ENCODE results near the gene MSRB2. TPM values are rescaled to one million over a fixed set of nuclear protein-coding genes. Genes with fewer than 3 reads are reported as not detected.
A peak's percentile ranks its signal among the peaks of the same experiment; 100 is the strongest.
"Not testable (repeated sequence)": the region's sequence is repeated elsewhere in the genome, so short reads cannot be mapped to it uniquely, and the experiment has no call there.

The MSRB2 gene
- polyA plus RNA-seq (2014; cell fraction: cytosol; rRNA removed), result 16.3 and 25.7 TPM in 2 replicates
- 17.8 and 19.9 TPM in 2 replicates for polyA plus RNA-seq (2014; cell fraction: nucleus; rRNA removed)

DNA sequence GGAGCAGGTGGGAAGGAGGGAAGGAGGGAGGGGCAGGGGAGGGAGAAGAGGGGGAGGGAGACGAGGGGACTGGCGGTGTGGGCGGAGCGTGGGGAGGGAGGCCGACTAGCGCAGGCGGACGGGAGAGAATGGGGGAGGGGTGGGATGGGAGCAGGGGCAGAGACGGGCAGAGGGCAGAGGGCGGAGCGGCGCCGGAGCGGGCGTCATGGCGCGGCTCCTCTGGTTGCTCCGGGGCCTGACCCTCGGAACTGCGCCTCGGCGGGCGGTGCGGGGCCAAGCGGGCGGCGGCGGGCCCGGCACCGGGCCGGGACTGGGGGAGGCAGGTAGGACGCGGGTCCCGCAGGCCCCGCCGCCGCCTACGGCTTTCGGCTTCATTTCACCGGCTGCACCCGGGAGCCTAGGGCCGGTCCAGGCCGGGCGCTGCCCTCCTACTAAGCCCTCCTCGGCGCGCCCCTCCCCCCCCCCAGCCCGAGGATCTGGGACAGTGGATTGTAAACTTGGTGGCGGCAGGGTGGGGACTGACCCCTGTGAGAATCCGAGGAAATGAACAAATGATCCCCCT is at the start of gene MSRB2:
Gene MSRB2, plus strand, starts transcription at position 176 of the 562 bp plus-strand sequence. Its CDS starts 30 bp downstream, at position 206.
- DNase-seq (ENCODE audit: low spot score), result no peak

DNA sequence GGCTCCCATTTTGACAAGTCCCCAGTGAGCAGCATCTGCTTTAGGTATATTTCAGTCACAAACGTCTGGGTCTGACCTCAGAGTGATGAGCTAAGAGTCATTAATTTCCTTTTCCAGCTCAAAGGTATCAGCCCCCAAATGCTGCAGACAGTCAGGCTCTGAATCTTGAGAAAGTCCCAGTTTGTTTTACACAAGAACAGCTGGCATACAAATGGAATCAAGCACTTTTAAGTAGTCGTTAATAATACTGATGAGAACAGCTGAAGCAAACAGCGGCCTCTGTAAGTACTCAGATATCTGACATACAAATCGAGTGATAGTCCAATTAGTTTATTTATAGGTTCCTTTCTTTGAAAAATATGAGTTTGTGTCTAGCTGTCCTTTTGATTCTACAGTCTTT is 49.4 kb upstream of the MSRB2 start:
- no peak for DNase-seq (ENCODE audit: low spot score)

DNA sequence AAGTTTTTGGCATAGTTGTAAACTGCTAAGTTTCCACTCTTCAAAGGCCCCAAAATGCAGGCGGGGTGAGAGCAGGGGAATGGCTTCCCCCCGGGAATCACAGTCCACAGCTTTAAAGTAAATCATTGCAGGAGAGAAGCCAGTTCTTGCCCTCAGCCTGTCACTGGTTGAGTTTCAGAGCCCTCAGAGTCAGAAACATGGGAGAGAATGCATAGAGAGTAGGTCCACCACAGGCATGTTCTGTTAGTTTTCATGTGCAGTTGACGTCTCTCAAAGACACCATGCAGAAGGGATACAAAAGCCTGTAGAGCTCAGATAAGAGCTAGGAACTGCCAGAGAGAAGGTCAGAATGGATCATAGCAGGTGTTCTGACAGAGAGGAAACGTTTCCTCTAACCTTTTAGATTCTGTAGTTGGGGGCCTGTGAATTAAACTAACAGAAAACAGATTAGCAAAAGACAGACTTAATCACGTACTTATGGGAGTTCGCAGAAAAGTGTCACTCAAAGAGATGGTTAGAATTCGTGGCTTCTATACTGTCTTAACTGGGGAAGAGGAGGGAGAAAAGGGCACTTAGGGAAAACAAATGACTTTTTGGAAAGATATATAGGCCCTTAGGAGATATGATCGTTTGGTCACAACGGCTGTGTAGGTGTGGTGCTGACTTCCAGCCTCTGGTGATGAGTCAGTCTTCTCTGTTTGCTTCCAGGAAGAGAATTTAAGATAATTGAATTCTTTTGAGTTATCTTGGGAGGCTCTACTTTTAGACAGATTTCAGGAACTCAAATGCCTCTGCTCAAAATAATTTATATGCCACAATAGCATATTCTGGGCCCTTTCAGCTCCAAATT is 48.0 kb upstream of the MSRB2 start:
- DNase-seq (ENCODE audit: low spot score), result no peak

- DNase-seq (ENCODE audit: low spot score), result no peak
These were observed 47.2 kb upstream of the MSRB2 start for GRCh38 chr10:23048191-23048590.

DNA sequence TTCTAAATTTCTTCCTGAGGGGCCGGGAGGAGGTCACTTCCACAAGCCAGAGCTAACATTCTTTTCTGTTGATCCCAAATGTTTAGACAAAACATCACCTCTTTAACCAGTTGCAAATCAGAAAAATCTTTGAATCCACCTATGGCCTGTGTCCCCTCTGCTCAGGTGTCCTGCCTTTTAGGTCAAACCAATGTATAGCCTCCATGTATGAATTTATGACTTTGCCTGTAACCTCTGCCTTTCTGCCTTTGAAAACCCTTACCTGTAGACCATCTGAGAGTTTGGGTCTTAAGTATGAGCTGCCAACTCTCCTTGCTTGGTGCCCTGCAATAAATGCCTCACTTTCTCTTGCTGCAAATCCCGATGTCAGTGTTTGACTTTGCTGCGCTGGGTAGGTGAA is 44.1 kb upstream of the MSRB2 start:
- no peak for DNase-seq (ENCODE audit: low spot score)

DNA sequence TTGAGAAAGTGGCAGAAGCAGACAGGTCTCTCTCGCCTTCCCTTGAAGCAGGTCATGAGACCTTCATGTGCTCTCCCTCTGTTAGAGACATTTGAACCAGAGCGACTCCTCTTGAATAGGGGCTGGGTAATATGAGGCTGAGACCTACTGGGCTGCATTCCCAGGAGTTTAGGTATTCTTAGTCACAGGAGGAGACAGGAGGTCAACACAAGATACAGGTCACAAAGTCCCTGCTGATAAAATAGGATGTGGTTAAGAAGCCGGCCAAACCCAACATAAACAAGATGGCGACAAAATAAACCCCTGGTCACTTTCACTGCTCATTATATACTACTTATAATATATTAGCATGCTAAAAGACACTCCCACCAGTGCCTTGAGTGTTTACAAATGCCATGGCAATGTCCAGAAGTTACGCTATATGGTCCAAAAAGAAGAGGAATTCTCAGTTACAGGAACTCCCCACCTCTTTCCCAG is 43.5 kb upstream of the MSRB2 start:
- DNase-seq (ENCODE audit: low spot score), result no peak

GRCh38 chr10:23053036-23053435 is 42.3 kb upstream of the MSRB2 start:
- DNase-seq (ENCODE audit: low spot score), result no peak

DNA sequence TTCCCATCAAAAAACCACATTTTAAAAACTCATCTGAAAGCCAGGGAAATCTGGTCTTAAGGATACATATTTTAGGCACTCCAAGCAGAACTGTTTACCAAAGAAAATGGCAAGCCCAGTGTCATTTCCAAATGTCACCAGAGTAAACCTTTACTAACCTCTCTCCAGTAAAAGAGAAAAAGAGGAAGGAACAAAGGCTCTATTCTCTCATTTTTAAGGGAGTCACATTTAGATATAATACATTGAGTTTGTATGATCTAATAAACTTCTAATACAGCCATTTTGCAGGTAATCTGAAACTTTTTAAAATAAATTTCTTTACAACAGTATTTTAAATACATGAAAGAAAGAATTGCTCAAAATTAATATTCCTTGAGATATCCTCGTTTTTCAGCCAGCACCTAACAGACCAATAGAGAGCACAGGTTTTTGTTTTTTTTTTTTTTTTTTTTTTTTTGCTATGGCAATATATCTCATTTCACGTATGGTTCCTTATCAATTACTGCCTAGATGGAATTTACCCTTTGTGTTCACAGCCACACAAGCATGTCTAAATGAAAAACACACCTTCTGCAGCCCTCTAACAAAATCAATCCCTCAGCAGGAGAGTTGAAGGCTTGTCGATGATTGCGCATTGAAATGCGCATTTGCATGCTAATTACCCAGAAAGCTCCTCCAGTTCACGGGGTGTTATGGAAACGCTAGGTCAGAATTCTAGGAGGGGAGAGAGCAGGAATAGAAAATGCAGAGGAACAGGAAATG is 39.8 kb upstream of the MSRB2 start:
- no peak for DNase-seq (ENCODE audit: low spot score)

- DNase-seq (ENCODE audit: low spot score), result no peak
These were observed 39.2 kb upstream of the MSRB2 start for GRCh38 chr10:23056186-23056579.

DNA sequence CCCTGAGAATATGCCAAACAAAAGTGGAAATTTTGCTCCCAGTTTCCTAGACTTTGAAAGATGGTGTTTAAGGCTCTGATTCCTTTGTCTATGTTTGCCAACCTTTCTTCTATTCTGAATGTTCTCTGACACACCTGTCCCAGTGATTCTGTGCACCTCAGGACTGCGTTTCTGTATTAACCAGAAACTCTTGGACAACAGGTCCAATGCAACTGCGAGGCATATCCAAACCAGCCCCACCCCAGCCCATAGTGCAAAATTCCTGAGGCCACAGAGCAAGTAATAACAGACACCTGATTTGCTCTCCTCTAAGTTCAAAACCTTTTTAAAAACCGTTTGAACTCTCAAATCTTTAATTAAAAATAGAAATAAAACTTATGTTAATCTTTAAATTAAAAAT is 37.0 kb upstream of the MSRB2 start:
- DNase-seq (ENCODE audit: low spot score), result no peak

GRCh38 chr10:23060918-23061317 is 34.5 kb upstream of the MSRB2 start:
- DNase-seq (ENCODE audit: low spot score), result no peak

GRCh38 chr10:23063045-23063972 is 32.1 kb upstream of the MSRB2 start:
- no peak for DNase-seq (ENCODE audit: low spot score)

GRCh38 chr10:23063973-23064812 is 31.2 kb upstream of the MSRB2 start:
- DNase-seq (ENCODE audit: low spot score), result no peak

DNA sequence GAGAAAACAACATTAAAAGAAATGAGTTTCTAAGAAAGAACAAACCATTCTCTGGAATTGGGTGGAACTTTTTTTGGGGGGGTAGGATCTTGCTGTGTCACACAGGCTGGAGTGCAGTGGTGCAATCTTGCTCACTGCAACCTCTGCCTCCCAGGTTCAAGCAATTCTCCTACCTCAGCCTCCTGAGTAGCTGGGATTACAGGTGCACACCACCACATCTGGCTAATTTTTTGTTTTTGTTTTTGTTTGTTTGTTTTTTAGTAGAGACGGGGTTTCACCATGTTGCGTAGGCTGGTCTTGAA is 30.6 kb upstream of the MSRB2 start:
- not testable (repeated sequence) for DNase-seq (ENCODE audit: low spot score)

DNA sequence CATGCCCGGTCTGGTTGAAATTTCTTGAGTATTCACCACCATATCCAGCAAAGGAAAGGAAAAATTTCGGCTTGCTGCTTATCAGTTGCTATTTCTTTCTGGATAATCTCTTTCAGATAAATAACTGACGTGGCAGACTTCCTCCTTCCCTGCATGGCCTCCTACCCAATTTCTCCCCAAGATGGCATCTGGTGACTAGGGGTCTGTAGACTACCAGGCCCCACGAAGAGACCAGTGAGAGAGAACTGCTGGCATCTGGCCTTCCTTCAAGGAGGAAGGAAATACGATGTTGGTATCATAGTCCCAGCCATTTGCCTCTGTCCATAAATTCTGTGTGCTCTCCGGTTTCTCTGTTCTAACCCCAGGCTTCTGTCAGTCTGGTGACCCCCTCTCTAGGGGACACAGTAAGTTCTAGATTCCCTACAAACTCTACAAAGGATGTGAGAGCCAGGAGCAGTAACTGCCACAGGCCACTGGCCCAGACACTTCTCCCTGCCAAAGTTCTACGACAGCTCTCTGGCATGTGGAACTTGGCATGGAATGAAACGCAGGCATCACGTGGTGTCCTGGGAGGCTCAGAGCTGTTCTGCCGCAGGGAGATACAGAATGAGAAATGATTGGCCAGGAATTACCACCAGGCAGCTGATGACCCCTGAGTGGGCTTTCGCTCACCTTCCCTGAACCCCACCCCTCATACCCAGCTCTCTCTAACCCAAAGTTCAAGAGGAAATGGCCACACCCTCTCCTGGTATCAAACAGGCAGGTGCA is 30.0 kb upstream of the MSRB2 start:
- DNase-seq (ENCODE audit: low spot score), result no peak

DNA sequence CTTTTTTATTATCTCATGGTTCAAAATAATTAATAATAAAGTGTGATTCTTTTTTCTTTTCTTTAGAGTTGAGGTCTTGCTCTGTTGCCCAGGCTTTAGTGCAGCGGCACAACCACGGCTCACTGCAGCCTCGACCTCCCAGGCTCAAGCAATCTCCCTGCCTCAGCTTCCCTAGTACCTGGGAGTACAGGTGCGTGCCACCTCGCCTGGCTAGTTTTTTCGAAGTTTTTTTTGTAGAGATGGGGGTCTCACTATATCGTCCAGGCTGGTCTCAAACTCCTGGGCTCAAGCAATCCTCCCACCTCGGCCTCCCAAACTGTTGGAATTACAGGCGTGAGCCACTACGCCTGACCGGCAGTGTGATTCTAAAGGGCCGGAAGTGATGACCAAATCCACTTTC is 28.0 kb upstream of the MSRB2 start:
- no peak for DNase-seq (ENCODE audit: low spot score)

DNA sequence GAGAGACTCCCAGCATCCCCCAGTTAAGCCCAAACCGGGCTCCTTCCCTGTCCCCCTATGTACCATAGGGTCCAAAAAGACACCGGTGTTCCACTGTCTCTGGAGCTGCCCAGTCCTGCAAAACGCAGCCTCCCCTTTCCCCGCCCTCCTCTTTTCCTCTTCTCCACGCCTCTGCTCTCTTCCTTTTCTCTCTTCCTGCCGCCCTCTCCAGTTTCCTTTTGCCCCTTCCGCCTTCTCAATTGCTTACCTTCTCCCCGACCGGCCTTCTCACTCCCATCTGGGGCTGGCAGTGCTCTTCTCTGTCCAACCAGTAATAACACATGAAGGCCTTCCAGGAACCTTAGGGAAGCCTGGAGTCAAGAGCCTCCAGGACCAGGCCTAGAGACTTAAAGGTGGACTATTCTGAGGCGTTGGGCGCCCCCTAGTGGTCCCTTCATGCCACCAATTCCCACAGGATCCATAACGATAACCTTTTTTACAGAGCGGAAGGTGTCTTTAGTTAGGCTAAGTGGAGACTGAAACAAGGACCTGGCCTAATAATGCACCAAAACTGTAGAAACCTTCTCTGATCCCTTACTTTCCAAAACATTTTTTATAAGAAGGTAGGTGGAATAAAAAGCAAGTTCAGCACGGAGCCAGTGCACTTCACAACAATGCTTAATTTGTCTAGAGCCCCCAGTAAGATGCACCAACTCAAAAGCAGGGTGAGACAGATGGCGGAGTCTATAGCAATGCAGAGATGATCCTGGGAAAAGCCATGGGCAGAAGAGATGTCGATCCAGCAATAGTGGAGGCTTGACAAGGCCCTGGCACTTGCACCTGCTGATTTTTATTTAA is 27.2 kb upstream of the MSRB2 start:
- peak; percentile 81 for DNase-seq (ENCODE audit: low spot score)

DNA sequence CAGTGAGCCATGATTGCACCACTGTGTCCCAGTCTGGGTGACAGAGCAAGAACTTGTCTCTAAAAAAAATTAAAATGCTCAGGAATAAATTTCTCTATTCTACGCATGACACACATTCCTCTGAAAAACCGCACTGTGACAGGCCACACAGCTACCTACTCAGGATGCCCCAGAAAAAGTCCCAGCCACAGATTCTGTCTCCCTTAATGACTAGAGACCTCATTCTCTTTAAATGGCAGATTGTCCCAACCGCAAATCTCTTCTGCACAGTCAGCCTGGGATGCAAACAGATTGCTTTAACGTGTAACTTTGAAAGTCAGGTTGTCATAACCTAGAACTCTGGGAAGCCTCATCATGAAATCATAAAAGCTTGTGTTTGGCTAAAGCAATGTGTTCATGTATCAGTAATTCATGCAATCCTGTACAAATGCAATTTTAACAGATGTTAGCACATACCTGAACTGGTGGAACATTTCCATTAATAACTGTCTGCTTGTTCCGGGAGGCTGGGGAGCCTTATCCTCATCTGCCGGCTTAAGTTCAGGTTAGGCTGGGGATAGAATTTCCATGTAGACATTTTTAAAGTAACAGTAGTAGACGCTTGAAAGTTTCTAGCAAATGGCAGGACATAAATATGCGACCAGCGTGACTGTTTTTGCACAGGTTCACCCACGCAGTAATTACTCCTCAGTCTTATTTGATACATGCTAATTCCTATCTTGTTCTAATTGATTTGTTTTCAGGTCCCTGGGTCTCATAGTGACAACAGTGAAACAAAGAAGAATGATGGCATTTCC is 26.2 kb upstream of the MSRB2 start:
- no peak for DNase-seq (ENCODE audit: low spot score)
